ENCODE data around the gene LYRM2.

Gene LYRM2

DNA sequence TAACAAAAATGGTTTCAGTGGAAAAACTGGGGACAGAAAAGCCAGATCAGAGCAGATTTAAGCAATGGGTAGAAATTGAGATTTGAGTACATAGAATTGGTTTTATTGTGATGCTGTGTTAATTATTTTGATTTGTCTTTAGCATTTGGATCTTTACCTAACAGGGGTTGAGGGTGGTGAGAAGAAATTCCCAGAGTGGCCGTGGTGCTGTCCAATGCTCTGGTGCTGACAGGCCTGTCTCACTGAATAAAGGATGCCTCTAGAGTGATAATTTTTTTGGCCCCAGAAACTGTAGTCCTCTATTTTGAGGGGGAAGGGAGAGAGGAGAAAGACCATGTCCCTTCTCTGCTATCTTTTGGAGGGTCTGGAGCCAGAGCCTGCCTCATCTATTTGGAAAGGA, 79.1 kb downstream of the LYRM2 start:
- ATAC-seq, result no peak
- no peak for TF ChIP-seq SNAI2 (CRISPR knock-in tag; IDR thresholded peaks at IDR 0.05)
- no peak for TF ChIP-seq ZFP3 (CRISPR knock-in tag; IDR thresholded peaks at IDR 0.05)
- TF ChIP-seq, protein P1, sequence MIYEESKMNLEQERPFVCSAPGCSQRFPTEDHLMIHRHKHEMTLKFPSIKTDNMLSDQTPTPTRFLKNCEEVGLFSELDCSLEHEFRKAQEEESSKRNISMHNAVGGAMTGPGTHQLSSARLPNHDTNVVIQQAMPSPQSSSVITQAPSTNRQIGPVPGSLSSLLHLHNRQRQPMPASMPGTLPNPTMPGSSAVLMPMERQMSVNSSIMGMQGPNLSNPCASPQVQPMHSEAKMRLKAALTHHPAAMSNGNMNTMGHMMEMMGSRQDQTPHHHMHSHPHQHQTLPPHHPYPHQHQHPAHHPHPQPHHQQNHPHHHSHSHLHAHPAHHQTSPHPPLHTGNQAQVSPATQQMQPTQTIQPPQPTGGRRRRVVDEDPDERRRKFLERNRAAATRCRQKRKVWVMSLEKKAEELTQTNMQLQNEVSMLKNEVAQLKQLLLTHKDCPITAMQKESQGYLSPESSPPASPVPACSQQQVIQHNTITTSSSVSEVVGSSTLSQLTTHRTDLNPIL (CRISPR knock-in tag; IDR thresholded peaks at IDR 0.05; ENCODE audit: low read depth), result no peak
- TF ChIP-seq BACH2 (CRISPR knock-in tag; IDR thresholded peaks at IDR 0.05; ENCODE audit: borderline replicate concordance), result no peak
- TF ChIP-seq, protein P2, sequence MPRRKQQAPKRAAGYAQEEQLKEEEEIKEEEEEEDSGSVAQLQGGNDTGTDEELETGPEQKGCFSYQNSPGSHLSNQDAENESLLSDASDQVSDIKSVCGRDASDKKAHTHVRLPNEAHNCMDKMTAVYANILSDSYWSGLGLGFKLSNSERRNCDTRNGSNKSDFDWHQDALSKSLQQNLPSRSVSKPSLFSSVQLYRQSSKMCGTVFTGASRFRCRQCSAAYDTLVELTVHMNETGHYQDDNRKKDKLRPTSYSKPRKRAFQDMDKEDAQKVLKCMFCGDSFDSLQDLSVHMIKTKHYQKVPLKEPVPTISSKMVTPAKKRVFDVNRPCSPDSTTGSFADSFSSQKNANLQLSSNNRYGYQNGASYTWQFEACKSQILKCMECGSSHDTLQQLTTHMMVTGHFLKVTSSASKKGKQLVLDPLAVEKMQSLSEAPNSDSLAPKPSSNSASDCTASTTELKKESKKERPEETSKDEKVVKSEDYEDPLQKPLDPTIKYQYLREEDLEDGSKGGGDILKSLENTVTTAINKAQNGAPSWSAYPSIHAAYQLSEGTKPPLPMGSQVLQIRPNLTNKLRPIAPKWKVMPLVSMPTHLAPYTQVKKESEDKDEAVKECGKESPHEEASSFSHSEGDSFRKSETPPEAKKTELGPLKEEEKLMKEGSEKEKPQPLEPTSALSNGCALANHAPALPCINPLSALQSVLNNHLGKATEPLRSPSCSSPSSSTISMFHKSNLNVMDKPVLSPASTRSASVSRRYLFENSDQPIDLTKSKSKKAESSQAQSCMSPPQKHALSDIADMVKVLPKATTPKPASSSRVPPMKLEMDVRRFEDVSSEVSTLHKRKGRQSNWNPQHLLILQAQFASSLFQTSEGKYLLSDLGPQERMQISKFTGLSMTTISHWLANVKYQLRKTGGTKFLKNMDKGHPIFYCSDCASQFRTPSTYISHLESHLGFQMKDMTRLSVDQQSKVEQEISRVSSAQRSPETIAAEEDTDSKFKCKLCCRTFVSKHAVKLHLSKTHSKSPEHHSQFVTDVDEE (CRISPR knock-in tag; IDR thresholded peaks at IDR 0.05), result no peak
- TF ChIP-seq ZNF8 (CRISPR knock-in tag; IDR thresholded peaks at IDR 0.05), result no peak
- no peak for TF ChIP-seq ARNTL (CRISPR knock-in tag; IDR thresholded peaks at IDR 0.05; ENCODE audit: borderline replicate concordance, low read depth)
- no peak for TF ChIP-seq RARB (CRISPR knock-in tag; IDR thresholded peaks at IDR 0.05)
- TF ChIP-seq ZNF70 (CRISPR knock-in tag; IDR thresholded peaks at IDR 0.05), result no peak
- TF ChIP-seq OSR1 (CRISPR knock-in tag; IDR thresholded peaks at IDR 0.05), result no peak
- TF ChIP-seq, protein P3, sequence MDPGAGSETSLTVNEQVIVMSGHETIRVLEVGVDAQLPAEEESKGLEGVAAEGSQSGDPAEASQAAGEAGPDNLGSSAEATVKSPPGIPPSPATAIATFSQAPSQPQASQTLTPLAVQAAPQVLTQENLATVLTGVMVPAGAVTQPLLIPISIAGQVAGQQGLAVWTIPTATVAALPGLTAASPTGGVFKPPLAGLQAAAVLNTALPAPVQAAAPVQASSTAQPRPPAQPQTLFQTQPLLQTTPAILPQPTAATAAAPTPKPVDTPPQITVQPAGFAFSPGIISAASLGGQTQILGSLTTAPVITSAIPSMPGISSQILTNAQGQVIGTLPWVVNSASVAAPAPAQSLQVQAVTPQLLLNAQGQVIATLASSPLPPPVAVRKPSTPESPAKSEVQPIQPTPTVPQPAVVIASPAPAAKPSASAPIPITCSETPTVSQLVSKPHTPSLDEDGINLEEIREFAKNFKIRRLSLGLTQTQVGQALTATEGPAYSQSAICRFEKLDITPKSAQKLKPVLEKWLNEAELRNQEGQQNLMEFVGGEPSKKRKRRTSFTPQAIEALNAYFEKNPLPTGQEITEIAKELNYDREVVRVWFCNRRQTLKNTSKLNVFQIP (CRISPR knock-in tag; IDR thresholded peaks at IDR 0.05; ENCODE audit: borderline replicate concordance, low read depth), result no peak

DNA sequence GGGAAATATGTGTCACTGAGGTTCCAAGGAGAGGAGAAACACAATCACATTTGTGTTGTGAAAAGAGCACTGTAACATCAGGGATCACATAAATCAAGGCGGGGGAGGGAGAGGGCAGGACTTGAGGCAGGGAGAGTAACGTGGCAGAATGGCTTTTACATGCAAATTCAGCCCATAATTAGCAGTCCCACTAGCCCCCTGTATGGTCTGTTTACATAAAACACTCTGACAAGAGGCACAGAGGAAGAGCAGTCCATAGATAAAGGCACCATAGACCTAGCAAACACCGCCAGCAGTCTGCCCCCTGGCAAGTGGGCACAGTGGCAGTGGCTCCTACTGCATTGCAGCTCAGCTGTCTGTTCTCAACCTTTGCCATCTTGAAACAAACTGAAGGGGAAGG, 82.7 kb downstream of the LYRM2 start:
- ATAC-seq, result no peak
- TF ChIP-seq ZFP30 (CRISPR knock-in tag; IDR thresholded peaks at IDR 0.05) (no peak), ZNF565 (CRISPR knock-in tag; conservative IDR thresholded peaks at IDR 0.05; ENCODE audit: low read depth) (no peak), ZFP3 (CRISPR knock-in tag; IDR thresholded peaks at IDR 0.05) (no peak), PPARA (CRISPR knock-in tag; IDR thresholded peaks at IDR 0.05; ENCODE audit: borderline replicate concordance) (no peak), ZC3H10 (CRISPR knock-in tag; IDR thresholded peaks at IDR 0.05) (no peak), TOX (CRISPR knock-in tag; IDR thresholded peaks at IDR 0.05; ENCODE audit: borderline replicate concordance) (no peak), OSR1 (CRISPR knock-in tag; IDR thresholded peaks at IDR 0.05) (no peak), ARNTL (CRISPR knock-in tag; IDR thresholded peaks at IDR 0.05; ENCODE audit: borderline replicate concordance, low read depth) (no peak), ZNF70 (CRISPR knock-in tag; IDR thresholded peaks at IDR 0.05) (no peak)
- TF ChIP-seq, protein P4, sequence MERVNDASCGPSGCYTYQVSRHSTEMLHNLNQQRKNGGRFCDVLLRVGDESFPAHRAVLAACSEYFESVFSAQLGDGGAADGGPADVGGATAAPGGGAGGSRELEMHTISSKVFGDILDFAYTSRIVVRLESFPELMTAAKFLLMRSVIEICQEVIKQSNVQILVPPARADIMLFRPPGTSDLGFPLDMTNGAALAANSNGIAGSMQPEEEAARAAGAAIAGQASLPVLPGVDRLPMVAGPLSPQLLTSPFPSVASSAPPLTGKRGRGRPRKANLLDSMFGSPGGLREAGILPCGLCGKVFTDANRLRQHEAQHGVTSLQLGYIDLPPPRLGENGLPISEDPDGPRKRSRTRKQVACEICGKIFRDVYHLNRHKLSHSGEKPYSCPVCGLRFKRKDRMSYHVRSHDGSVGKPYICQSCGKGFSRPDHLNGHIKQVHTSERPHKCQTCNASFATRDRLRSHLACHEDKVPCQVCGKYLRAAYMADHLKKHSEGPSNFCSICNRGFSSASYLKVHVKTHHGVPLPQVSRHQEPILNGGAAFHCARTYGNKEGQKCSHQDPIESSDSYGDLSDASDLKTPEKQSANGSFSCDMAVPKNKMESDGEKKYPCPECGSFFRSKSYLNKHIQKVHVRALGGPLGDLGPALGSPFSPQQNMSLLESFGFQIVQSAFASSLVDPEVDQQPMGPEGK (CRISPR knock-in tag; IDR thresholded peaks at IDR 0.05; ENCODE audit: borderline replicate concordance), result no peak
- TF ChIP-seq, protein P3 (CRISPR knock-in tag; IDR thresholded peaks at IDR 0.05; ENCODE audit: borderline replicate concordance, low read depth), result no peak
- TF ChIP-seq, protein P1 (CRISPR knock-in tag; IDR thresholded peaks at IDR 0.05; ENCODE audit: low read depth), result no peak

DNA sequence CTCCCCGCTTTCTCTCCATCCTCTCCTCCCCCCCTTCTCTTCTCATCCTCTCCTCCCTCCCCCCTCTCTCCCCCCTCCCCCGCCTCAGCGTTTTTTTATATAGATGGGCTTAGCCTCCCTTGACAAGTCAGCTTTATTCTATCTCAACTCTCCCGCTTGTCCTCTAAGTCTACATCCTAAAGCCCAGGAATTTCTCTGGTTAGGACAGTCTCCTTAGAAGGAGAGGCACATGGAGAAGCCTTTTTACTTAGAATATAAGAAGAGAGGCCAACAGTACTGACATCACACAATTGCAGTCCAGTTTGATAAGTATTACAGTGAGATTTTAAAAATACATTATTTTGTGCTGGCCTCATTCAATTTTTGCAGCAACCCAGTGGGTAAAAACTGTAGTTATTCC, 83.5 kb downstream of the LYRM2 start:
- ATAC-seq, result no peak
- no peak for TF ChIP-seq SNAI2 (CRISPR knock-in tag; IDR thresholded peaks at IDR 0.05)

Data from SK-N-SH treated with all-trans-retinoic acid at 6 μM for 48 hours (cell line).